Fibroblast of the aortic adventitia (primary cell): ENCODE measurements around the gene ERAS. TPM values are rescaled to one million over a fixed set of nuclear protein-coding genes. Genes with fewer than 3 reads are reported as not detected.

Experiments used
- DNase-seq: peaks from one replicate; pipeline ENCODE4 v3.0.0-alpha.2; 2010; ENCODE audit warnings: low read depth
- H3K4me3 ChIP-seq: 2 replicates; pipeline ENCODE4 v1.5.1; 2011; ENCODE audit warnings: low read depth, mild to moderate bottlenecking, control low read depth, low read length, moderate library complexity
- total RNA-seq: library from RNA; depleted of rRNA; stranded (reverse); fragments of >200 nt; gene quantifications from 2 replicates; pipeline ENCODE4 v1.2.3, GENCODE V29; 2012; ENCODE audit warnings: low replicate concordance
- TF ChIP-seq, protein P1 (sequence below): IDR thresholded peaks from 2 replicates; pipeline ENCODE4 v1.5.1; 2011; ENCODE audit warnings: mild to moderate bottlenecking, low read length, control low read depth, inconsistent platforms; ENCODE audit not compliant: insufficient read depth

The ERAS gene
- total RNA-seq, 1 donor, result not detected

DNA sequence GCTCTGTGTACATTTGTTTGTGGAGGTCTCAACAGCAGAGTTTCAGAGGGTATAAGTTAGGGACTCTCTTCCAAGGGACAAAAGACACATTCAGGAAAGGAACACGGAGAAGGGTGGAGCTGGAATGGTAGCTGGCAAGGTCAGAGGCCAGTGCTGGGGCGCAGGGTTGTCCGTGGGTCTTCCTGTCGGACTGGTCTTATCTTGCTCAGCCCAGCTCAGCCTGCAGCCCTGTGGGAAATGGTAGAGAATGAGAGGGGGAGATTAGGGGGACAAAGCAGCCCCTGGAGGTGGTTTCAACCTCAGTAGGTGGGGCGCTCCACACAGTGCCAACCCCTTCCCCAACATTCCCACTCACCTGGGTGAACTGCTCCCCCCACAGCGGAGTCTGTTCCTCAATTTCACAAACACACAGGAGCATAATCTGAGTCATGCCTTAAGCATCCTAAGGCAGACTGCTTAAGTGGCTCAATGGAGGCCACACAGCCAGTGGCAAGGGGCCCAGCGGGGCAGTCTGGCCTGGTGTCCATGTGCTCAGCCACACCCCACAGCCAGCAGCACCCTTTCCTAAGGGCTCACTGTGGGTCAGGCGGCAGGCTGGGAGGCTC, 31.3 kb upstream of the ERAS start:
- TF ChIP-seq, protein P1, sequence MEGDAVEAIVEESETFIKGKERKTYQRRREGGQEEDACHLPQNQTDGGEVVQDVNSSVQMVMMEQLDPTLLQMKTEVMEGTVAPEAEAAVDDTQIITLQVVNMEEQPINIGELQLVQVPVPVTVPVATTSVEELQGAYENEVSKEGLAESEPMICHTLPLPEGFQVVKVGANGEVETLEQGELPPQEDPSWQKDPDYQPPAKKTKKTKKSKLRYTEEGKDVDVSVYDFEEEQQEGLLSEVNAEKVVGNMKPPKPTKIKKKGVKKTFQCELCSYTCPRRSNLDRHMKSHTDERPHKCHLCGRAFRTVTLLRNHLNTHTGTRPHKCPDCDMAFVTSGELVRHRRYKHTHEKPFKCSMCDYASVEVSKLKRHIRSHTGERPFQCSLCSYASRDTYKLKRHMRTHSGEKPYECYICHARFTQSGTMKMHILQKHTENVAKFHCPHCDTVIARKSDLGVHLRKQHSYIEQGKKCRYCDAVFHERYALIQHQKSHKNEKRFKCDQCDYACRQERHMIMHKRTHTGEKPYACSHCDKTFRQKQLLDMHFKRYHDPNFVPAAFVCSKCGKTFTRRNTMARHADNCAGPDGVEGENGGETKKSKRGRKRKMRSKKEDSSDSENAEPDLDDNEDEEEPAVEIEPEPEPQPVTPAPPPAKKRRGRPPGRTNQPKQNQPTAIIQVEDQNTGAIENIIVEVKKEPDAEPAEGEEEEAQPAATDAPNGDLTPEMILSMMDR, result no peak
- H3K4me3 ChIP-seq, result no peak overlapping the region
- peak; percentile 64 for DNase-seq

DNA sequence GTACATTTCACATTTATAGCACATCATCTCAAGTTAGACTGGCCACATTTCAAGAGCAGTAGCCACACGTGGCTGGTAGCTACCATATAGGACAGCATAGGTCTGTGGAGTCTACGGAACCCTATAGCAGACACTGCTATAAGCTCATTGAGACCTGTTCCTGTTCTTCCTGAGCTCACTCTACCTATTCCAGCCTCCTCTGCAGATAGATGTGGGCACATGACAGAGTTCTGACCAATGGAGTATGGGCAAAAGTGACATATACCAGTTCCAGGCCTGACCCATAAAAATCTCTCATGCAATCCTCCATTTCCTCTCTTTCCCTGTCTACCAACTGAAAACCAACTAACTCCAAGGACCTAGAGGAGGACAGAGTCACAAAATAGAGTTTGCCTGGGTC, 28.0 kb upstream of the ERAS start:
- no peak for DNase-seq
- no peak overlapping the region for H3K4me3 ChIP-seq
- TF ChIP-seq, protein P1, result no peak

DNA sequence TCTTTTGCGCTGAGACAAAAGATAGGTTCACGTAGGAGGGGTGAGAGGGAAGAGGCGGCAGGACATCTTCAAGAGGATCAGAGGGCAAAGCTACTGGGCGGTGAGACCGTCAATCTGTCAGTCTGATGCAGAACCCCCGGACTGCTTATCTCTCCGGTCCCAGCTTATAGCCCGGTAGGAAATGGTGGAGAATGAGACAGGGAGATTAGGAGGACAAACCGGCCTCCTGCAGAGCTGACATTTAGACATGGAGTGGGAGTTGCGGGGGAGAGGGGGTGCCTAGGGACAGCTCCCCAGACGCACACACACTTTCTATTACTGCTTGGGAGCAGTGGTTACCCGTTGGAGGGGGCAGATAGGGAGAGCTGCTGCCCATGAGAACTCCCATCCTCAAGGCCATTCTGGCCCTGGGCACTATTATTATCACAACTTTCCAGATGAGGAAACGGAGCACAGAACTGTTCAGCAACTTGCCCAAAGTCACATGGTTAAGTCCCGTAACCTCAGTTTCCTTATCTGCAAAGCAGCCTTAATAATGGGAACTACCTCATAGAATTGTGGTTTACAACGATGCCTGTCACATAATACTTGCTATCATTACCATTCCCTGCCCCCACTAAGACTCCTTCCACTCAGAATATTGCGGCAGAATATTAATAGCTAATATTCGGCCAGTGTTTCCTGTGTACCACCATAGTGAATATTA, 25.6 kb upstream of the ERAS start:
- TF ChIP-seq, protein P1, result no peak
- peak overlapping the region; percentile 76 for H3K4me3 ChIP-seq
- DNase-seq, result no peak

DNA sequence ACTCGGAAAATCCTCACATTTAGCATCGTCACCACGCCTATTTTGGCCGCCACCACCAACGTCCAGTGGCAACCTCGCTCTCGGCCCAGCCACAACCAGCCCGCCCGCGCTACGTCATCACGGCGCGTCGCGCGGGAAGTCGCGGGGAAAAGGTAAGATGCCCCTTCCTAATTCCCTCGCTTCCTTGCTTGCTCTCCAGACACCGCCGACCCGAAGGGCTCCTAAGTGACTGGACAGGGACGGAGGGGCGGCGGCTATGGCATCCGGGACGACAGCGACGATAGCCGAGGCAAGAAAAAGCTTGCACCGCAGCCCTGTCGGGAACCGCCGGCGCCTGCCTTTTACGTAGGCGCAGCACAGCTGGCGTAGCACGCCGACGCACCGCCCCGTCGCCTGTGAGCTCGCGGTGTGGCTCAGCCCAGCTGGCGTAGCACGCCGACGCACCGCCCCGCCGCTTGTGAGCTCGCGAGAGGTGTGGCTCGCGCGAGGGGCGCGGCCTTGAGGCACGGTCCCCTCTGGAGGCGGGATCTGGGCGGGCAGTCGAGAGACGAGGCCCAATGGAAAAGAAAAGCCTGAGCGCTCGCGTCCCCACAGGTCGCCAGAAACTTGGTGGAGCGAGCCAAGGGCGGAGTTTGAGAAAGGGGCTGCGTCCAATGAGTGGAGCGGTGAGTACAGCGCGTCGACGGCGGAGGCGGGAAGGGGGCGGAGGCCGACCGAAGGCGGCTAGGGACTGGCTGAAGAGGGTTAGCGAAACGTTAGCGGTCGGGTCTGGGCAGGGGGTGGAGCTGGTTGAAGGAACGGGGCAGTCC, 24.8 kb upstream of the ERAS start, which contains the start of gene HDAC6:
Gene HDAC6 (plus strand): TSS at position 788 of the 809 bp plus-strand sequence. CDS start 626 bp downstream, outside the sequence.
- DNase-seq, result peak; percentile 98
- peak within 1 kb of the TSS; percentile 76 for H3K4me3 ChIP-seq
- TF ChIP-seq, protein P1, result no peak

DNA sequence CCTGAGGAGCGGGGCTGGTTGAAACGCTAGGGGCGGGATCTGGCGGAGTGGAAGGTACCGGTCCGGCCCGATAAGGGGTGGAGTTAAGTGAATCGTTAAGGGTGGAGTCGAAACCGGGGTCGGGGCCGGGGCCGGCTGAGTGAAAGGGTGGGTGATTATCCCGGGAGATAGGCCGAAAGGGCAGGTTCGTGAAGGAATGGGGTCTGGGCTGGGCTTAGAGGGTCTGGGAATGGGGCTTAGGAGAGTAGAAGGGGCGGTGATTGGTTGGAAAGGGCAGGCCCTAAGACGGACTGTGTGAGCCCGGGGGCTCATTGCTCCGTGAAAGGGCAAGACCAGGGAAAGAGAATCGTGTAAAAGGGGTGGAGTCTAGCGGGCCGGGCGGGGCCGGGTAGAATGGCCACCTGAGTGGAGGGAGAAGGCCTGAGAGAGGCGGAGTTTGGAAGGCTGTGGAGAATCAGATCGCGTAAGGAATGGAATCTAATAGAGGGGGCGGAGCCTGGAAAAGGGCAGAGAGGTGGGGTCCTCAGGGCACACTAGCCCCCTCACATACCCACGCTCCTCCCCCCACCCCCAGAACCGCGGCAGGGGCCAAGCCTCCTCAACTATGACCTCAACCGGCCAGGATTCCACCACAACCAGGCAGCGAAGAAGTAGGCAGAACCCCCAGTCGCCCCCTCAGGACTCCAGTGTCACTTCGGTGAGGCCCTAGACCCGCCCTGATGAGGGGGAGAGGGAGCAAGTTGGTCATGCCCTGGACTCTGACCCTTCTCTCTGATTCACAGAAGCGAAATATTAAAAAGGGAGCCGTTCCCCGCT, 24.0 kb upstream of the ERAS start:
- DNase-seq, result peak; percentile 68
- TF ChIP-seq, protein P1, result no peak

DNA sequence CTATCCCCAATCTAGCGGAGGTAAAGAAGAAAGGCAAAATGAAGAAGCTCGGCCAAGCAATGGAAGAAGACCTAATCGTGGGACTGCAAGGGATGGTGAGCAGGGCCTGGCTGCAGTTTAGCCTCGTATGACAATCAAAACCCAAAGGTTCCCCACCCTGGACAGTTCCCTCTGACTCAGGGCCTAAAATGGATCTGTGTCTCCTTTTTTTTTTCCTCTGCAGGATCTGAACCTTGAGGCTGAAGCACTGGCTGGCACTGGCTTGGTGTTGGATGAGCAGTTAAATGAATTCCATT, 23.5 kb upstream of the ERAS start:
- TF ChIP-seq, protein P1, result no peak
- no peak for DNase-seq
- peak overlapping the region; percentile 76 for H3K4me3 ChIP-seq

More for the DNA sequence above, 24.0 kb upstream of the ERAS start:
- peak overlapping the region; percentile 76 for H3K4me3 ChIP-seq
